Panc1 (cell line): ENCODE results near the gene CORIN.

Source experiments
- POLR2AphosphoS5 ChIP-seq: IDR thresholded peaks from 2 replicates; pipeline ENCODE4 v1.6.1; 2012; ENCODE audit warnings: mild to moderate bottlenecking, low read depth, low read length, moderate library complexity
- TCF7L2 ChIP-seq: IDR thresholded peaks from 2 replicates; pipeline ENCODE4 v1.6.1; 2011; ENCODE audit warnings: mild to moderate bottlenecking, low read depth, low read length, inconsistent platforms
- TF ChIP-seq, protein P1 (sequence below): fragments of 450-650 bp; IDR thresholded peaks from 2 replicates; pipeline ENCODE4 v1.5.1; 2017; ENCODE audit warnings: mild to moderate bottlenecking

DNA sequence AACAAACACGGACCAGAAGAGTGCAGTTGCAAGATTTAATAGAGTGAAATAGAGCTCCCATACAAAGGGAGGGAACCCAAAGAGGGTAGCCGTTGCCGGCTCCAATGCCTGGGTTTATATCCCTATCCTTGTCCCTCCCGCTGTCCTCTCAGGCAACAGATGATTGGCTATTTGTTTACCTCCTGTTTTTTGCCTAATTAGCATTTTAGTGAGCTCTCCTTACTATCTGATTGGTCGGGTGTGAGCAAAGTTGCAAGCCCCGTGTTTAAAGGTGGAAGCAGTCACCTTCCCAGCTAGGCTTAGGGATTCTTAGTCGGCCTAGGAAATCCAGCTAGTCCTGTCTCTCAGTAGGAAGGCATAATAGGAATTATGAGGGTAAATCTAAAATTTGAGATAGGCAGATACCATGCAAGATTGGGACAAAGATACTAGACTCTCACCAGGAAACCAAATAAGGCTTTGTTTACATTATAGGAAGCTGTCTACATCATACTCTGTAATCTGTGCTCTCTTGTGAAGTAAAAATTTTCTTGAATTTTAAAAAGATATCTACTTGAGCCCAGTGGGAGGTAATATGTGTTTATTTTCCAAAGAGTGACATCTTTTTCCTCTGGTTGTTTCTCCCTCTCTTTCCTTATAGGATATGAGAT lies 286.8 kb downstream of the CORIN start:
- TF ChIP-seq, protein P1, sequence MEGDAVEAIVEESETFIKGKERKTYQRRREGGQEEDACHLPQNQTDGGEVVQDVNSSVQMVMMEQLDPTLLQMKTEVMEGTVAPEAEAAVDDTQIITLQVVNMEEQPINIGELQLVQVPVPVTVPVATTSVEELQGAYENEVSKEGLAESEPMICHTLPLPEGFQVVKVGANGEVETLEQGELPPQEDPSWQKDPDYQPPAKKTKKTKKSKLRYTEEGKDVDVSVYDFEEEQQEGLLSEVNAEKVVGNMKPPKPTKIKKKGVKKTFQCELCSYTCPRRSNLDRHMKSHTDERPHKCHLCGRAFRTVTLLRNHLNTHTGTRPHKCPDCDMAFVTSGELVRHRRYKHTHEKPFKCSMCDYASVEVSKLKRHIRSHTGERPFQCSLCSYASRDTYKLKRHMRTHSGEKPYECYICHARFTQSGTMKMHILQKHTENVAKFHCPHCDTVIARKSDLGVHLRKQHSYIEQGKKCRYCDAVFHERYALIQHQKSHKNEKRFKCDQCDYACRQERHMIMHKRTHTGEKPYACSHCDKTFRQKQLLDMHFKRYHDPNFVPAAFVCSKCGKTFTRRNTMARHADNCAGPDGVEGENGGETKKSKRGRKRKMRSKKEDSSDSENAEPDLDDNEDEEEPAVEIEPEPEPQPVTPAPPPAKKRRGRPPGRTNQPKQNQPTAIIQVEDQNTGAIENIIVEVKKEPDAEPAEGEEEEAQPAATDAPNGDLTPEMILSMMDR: no peak
- TF ChIP-seq TCF7L2 (no peak), POLR2AphosphoS5 (no peak)
